ENCODE measurements around the gene GPRC5A. TPM values are rescaled to one million over a fixed set of nuclear protein-coding genes. Genes with fewer than 3 reads are reported as not detected.

Gene GPRC5A
- total RNA-seq, 1 donor from 2014 or later = 9.3 TPM

GRCh38 chr12:12960639-12961209 lies 69.4 kb downstream of the GPRC5A start:
- ATAC-seq = no peak
- intact Hi-C loops (cut with DNase I) = no loop called here
- DNase-seq (ENCODE audit: low spot score) = no peak

GRCh38 chr12:12964255-12964654 lies 72.9 kb downstream of the GPRC5A start:
- DNase-seq (ENCODE audit: low spot score) = no peak
- intact Hi-C loops (cut with DNase I) = no loop called here
- ATAC-seq = no peak

GRCh38 chr12:12965836-12966235 lies 74.5 kb downstream of the GPRC5A start:
- ATAC-seq (no peak), DNase-seq (ENCODE audit: low spot score) (no peak)
- intact Hi-C loops (cut with DNase I) = no loop called here

Other genes with a start within 250 kb of the GPRC5A start
- gene GPR19, start 195.4 kb upstream of the GPRC5A start, total RNA-seq = 0.62 TPM
- 110 TPM for gene CDKN1B, start 174.2 kb upstream of the GPRC5A start, total RNA-seq
- gene APOLD1, start 105.9 kb upstream of the GPRC5A start, total RNA-seq = 41.1 TPM
- gene DDX47, start 78.2 kb upstream of the GPRC5A start, total RNA-seq = 48.6 TPM
- gene GPRC5D, start 60.6 kb downstream of the GPRC5A start, total RNA-seq = not detected
- 67.8 TPM for gene HEBP1, start 108.7 kb downstream of the GPRC5A start, total RNA-seq
- gene FAM234B, start 152.8 kb downstream of the GPRC5A start, total RNA-seq = 7.8 TPM
- not detected for gene GSG1, start 212.1 kb downstream of the GPRC5A start, total RNA-seq